HL-60/S4 treated with phorbol 12-myristate 13-acetate at 8.2 ng/mL for 4 days and 3 days (cell line): ENCODE data around the gene KCNIP3.

Experiments
- in situ Hi-C: fragments of 300-500 bp; cut with MboI; formaldehyde crosslinking; loops from 2 replicates; pipeline ENCODE4 v1.15.0; 2022; ENCODE audit warnings: low sequenced_read_pairs

KCNIP3 gene

DNA sequence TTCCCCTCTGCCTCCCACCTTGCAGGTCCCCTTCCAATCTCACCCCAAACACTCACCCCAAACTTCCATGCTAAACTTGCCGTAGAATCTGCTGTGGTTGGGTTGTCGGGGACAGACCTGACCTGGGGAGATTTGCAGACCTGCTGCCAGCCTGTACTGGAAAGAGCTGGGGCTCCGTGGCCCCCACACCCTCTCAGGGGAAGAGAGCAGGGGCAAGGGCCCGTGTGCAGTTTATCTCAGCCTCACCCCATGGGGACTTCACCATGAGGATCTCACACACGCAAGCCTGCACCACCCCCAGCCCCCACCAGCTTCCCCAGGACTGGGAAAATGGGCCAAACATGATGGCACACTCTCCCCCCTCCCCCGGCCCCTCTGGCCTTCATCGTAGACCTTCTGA, 30.7 kb downstream of the KCNIP3 start:
- in situ Hi-C loops, result no loop called here

DNA sequence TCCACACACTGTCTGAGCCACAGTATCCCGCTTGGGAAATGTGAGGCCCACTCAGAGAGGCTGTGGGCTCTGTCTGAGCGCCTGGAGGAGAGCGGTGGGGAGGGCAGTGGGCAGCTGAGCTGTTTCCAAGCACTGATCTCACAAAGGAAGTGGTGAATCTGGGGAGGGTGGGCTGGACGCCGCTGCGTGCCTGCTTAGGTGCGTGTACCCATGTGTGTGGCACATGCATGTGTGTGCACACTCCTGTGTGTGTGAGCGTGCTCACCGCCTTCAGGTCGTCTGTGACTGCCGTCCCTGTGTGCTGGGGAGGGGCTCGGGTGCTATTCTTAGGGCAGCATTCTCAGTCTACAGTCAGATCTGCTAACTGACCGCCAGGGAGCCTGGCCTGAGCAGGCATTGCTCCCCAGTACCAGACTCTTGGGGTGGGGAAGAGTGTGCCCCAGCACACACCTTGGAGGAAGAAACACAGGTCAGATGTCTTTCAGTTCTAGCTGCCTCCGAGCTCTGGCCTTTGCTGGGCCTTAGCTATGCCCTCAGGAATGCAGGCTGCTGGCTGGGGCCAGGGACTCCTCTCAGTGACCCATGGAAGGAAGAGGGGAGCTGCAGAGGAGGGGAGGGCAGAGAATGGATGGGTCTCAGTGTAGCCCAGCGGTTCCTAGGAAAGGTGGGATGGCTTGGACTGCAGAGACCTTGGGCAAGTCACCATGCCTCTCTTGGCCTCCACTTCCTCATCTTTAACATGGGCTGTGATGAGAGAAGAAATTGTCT, 31.4 kb downstream of the KCNIP3 start:
- in situ Hi-C loops, result no loop called here

DNA sequence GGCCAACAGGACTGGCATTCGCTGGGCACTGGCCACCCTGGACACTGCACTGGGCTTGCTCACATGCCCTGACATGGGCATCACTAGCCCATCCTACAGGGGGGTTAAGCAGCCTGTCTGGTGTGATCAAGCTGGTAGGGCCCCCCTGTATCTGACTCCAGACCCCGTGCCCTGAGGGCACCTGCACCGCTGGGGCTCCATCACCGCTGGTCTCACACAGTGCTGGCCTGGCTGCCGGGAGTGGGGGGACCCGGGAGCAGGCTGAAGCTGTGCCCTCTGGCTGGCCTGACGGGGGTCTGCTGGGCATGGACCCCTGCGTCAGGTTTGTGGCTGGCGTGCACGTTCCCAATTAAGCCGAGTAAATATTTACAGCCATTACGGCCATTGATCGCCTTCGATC, 32.3 kb downstream of the KCNIP3 start:
- in situ Hi-C loops, result no loop called here

DNA sequence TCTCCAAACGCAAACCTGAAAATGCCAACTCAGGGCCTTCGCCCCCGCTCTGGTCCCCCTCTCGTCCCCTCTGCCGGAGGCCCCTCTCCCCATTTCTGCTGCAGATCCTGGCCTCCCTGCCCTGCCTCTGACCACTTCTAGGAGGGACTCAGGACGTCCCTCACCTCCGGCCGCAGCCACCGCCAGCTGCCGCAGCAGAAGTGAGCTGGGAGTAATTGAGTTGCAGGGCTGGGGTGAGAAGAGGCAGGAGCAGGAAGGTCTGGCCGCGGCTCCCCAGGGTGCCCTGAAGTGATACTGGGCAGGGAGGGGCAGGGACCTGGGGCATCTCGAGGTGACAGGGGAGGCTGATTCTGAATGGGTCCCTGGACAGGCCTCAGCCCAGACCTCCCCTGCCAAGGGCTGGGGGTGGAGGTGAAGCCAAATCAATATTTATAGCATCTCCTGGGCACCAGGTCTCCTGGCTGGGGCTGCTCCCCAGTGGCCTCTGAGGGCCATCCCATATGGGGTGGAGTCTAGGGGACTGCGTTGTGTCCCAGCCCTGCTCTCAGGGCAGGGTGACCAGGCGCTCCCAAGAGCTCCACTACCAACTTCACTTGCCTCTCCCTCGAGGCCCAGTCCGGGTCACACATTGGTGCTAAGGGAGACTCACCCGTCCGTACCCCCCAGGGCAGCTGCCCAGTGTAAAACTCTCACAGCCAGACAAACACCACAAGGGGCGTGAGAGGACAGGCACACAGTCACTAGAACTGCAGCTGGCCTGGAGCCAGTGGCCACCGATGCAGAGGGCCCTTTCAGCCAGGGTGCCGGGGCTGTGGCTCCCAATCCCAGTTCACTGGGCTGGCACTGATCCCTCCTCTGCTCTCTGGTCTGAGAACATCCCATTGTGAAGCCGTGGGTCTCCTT, 33.0 kb downstream of the KCNIP3 start:
- in situ Hi-C loops, result no loop called here

DNA sequence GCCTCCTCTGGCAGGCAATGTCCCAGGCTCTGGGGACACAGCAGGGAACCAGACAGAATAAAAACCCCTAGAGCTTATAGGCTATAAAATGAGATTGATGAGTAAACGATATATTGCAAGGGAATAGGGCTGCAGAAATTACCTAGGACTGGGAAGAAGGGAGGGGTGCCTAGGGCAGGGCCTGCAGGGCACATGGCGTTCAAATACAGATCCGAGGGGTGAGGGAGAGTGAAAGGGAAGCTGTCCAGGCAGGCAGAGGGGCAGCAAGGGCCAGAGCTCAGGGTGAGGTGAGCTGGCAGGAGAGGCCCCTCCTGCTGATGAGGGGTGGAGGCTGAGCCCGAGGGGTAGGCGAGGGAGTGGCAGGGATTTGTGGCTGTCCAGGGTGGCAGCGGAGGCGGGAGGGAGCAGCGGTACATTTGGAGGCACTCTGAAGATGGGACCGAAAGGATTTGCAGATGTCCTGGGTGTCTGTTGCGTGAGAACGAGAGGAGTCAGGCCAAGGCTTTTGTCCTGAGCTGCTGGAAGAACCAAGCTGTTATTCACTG, 33.7 kb downstream of the KCNIP3 start:
- in situ Hi-C loops, result no loop called here

DNA sequence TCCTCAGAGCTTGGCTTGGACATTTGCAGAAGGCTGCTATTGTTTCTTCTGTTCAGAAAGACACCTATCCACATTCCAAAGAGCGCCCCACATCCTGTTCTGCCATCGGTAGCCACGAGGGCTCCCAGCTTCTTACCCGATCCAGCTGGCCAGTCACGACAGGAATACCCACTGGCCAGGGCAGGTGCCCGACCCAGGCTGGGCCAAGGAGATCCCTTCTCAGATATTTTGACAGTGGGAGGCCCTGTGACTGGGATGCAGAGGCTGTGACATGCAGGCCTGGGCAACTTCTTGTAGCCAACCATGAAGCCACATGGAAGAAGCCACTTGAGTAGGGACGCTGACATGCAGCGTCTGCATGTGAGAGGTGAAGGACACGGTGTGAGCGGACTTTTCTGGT, 34.5 kb downstream of the KCNIP3 start:
- in situ Hi-C loops, result no loop called here

DNA sequence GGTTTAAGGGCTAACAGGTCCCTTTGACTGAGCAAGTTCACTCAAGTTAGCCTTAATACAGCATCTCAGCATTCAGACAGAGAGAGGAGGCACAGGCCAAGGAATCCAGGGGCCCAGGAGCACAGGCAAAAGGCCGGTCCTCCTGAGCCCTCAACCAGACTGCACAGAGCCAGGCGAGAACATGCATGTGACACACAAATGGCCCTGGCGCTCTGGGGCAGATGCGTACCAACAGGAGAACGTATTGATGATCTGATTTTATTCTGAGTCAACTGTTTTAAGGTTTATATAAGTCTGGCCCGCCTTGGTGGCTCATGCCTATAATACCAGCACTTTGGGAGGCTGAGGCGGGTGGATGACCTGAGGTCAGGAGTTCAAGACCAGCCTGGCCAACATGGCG, 34.9 kb downstream of the KCNIP3 start:
- in situ Hi-C loops, result no loop called here

DNA sequence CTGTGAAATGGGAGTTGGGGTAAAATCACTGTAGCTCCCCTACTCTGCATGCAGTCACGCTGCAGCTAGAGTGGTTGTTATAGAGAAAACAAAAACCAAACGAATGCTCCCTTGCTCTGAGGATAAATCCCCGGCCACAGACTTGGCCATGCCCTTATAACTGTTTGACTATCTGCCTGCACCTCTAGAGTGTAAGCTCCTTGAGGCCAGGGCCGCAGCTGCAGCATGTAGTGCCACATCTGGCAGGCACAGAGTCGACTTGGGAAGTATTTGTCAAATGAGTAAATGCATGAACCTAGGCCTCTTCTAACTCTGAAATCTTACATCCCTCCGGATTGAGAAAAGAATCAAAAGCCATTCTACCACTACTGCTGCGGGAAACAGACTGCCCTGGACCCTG, 35.9 kb downstream of the KCNIP3 start:
- in situ Hi-C loops, result no loop called here

DNA sequence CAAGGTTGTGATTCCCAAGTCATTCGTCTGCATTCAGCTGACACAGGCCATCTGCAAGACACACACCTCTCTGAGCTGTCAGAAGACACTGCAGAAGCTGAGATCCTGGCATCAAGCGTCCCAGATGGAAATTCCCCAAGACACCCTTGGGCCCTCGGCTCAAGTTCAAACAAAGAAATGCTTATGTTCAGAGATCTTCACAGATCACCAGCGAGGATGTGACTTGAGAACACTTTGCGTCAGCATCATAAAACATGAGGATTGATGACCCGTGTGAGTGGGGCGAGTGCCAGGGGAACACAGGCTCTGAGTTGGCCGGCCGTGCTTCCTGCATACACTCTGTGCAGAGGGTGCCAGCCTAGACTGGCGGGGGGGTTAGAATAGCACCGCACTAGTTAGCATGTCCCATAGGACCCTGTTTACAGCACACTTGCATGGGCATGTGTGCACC, 36.8 kb downstream of the KCNIP3 start:
- in situ Hi-C loops, result no loop called here

DNA sequence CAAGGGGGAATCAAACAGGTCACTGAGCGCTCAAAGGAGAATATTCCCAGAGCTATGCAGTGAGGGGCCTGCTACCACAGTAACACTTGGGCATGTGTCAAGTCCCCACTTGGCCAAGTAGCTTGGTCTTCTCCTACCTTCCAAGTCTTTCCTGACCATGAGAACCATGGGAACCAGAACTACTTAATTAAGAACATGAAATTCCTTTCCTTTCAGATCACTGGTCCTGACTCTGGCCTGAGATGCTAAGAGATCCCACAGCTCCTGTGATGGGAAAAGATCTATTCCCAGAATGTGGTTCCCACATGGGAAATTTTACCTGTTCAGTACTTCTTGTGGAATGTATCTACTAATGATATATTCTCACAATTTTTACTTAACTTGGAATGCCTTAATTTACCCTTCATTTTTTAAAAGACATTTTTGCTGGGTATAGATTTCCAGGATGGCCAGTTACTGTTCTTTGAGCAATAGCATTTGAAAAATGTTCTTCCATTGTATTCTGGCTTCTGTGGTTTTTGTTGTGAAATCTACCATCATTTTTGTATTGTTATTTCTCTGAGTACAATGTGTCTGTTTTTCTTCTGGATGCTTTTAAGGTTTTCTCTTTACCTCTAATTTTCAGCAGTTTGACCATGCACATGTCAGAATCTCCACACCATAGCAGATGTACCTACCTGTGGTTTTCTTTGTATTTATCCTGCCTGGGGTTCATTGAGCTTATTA, 37.9 kb downstream of the KCNIP3 start:
- in situ Hi-C loops, result no loop called here

DNA sequence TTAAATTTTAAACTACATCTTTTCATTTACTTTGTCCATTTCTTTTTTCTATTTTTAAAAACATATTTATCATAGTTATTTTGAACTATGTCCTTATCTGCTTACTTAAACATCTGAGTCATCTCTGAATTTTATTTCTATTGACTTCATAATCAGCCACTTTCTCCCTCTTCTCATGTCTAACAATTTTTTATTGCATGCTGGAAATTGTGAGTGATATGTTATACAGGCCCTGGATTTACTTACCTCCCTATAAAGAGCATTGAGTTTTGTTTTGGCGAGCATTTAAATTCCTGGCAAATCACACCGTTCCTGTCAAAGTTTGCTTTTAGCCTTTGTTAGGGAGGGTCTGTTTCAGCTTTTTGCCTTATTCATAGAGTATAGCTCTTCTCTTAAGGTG, 39.3 kb downstream of the KCNIP3 start:
- in situ Hi-C loops, result no loop called here

DNA sequence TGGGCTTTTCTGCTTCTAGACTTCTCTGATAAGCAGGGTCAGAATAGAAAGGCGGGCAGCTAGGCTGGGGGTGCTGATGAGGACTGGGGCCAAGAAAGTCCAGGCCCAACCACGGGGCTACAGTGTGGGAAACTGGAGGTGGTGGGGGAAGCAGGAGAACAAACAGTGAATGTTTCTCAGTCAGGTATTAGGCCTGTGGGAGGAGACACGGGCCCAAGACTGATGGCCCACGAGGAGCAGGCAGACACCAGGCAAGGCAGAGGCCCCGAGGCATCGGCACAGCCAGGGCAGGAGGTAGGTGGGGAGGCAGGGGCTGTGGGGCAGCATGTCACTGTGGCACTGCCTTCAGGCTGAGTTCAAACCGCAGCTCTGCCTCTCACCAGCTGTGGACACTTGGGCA, 40.7 kb downstream of the KCNIP3 start:
- in situ Hi-C loops, result no loop called here

DNA sequence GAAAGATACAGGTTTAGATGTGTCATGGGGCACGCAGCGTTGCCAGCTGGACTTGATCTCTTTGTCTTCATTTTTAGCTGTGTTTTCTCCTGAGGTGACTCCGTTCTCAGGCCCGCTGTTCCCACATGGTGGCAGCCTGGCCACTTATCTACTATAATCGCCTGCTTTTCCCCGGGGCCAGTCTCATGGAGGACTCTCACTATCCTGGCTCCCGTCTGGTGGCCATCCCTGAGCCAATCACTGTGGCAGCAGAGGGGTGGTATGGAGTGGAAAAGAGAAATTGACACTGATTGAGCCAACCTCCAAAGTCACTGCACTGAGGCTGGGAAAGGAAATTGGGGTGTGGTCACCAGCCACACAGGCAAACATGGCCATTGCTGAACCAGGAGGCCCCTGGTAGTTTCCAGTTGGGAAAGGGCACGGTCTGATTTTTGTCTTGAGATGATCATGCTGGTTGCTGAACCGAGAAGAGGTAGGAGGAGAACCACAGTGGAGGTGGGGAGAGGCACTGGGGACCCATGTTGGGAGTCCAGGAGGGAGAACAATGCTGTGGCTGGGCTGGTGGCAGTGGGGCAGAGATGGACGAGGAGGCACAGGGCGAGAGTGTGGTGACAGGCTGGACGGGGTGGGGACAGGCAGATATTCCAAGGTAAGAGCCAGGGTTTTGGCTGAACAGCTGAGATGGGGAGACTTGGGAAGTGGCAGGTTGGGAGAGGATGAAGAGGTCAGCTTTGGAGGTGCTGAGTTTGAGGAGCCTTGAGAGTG, 45.6 kb downstream of the KCNIP3 start:
- in situ Hi-C loops, result no loop called here

DNA sequence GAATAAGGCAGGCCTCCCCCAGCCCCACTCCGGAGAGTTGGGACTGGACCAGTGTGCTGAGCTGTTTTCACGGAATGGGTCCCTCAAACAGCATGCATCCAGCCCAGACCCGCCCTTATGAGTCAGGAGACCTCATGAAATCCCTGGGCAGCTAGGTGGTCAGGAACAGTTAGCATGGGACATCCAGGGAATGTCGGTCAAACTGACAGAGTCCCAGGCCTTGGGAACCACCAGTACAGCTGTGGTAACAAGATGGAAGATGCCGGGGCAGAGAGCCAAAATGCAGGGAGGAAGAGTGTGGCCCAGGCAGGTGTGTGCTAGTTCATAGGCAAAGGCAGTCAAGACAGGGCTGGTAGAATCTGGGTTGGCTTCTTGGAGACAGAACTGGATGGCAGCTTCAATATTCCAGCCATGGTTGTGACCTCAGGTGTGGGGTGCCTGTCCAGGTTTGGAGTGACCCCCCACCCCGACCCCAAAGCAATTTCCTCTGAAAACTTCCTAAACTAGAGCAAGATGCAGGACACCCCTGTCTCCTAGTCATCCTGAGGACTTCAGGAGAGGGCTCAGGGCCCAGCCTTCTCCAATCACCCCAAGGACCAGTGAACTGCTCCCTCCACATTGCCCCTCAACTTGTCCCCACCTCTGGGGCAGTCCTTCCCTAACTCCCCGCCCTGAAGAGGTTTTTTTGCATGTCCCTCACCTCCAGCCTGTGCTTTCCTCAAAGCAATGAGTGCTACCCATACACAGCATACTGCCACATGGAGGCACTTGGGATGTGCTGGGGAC, 46.5 kb downstream of the KCNIP3 start:
- in situ Hi-C loops, result no loop called here

DNA sequence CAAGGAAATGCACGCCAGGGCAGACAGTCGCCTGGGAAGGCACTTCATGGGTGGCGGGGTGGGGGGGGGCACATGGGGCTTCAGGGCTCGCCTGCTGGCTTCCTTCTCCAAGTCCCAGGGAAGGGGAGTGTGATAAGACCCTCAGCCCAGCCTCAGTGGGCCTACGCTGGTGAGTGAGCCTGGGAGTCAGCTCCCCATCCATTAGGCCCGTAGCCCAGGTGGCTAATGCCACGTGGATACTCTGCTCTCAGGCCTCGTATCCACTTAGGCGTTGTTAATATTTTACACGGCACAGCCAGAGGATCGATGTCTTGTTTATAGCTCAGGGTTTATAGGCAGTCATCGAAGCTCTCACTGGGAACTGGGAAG, 47.1 kb downstream of the KCNIP3 start:
- in situ Hi-C loops, result no loop called here

DNA sequence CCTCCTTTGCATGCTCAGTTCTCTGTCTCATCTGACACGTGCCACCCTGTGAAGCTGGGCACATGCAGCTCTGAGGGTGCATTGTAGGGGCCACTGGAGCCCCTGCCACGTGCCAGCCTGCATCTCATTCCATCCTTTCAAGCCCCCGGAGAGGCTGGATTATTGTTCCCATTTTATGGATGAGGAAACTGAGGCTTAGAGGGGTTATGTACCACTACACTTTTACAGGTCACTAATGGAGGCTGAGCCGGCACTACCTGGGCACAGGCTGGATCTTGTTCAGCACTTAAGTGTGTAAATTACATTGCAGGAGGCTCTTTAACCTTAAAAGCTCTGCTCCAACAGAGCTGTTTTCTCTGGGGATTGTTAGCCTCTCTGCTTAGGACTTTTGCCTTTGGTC, 47.5 kb downstream of the KCNIP3 start:
- in situ Hi-C loops, result no loop called here

DNA sequence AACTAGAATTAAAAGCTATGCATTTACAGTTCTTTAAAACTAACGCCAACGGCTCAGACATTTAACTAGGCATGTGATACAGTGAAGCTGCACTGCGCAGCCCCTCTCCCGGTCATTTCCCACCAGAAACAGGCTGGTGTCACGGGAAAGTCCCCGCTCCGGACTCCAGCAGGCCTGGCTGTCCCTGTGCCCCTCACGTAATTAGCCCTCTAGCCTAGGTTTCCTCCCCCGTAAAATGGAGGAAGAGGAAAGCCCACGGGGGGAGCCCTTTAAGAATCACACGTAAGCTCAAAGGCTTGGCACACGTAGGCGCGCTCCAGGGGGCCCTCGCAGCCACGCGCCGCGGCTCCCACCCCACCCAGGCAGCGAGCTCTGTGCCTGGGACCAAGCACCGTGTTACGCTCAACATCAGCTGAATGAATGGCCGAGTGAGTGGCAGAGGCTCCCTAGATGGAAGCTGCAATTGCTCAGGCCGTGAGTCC, 48.0 kb downstream of the KCNIP3 start:
- in situ Hi-C loops, result no loop called here

DNA sequence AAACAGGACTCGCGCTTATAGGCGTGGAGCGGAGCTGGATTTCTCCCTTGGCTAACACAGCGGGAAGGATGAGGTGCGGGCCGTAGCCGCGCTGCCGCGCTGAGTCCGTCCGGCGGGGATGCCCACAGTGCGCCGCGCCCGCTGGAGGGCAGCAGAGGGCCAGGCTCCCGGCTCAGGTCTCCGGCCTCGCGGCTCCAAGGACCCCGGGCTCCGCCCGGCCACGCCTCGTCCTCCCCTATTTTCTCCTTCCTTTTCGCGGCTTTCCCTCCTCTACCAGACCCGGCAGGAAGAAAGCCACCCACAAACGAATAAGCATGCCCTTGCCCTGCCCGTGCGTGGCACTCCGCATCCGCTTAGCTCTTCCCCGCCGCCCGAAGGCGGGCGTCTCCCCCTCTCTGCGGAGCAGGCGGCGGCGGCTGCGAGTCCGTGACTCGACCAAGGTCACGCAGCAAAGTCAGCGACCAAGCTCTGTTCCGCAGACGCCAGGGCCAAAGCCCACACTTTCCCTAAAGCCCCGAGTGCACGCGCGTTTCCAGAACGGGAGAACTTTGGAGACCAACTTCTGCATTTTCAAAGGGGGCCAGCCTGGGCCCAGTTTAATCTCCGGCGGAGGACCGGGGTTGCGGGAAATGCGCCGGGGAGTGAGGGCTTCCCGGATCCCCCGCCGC, 48.5 kb downstream of the KCNIP3 start:
- in situ Hi-C loops, result no loop called here

DNA sequence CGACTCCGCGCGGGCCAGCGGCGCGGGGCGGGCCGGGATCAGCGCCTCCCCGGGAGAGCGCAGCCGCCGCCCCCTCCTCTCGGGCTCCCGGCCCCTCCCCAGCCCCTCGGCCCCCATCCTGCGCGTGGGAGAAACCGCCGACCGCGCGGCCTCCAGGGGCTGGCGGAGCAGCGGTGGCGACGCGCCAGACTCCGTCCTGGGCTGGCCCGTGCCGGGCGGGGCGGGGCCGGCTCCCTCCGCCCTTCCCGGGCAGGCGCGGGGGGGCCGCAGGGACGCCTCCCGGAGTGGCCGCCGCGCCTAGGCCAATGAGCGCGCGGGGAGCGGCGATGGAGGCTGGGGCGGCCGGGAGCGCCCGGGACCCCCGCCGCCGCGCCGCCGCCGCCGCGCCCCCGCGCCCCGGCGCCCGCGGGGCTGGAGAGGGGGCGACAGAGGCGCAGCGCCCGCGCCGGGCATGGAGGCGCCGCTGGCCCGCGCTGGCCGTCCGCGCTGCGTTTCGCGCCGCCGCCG, 49.1 kb downstream of the KCNIP3 start:
- in situ Hi-C loops, result no loop called here
